ENCODE data around the gene CDK8. TPM values are rescaled to one million over a fixed set of nuclear protein-coding genes. Genes with fewer than 3 reads are reported as not detected.
"Not testable (repeated sequence)": the region's sequence is repeated elsewhere in the genome, so short reads cannot be mapped to it uniquely, and the experiment has no call there.

Gene CDK8
- total RNA-seq, 2 experiments from 2014 or later, result 16.8 to 22.3 TPM

DNA sequence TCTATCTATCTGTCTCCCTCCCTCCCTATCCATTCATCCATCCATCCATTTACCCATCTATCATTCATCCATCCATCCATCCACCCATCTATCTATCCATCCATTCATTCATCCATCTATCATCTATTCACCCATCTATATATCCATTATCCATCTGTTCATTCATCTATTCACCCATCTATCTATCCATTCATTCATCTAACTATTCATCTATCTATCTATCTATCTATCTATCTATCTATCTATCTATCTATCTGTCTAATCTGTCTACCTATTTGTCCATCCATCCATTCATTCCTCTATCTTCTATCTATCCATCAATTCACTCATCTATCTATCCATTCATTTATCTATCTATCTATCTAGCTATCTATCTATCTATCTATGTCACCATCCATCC is 4.4 kb upstream of the CDK8 start:
- Histone ChIP-seq H3K4me3 (ENCODE audit: low read depth, low read length, poor library complexity, severe bottlenecking) (no peak overlapping the region), H3K9me2 (ENCODE audit: insufficient read depth, low read length) (no peaks in the 10 kb centered on the region), H3K79me2 (ENCODE audit: insufficient read depth, low read depth, low read length) (peaks cover under 1% of the 10 kb centered on the region; the same call in 1 of the 2 replicates), H2AFZ (ENCODE audit: low read length) (no peak overlapping the region), H3K36me3 (ENCODE audit: insufficient read depth, low read length) (no peaks in the 10 kb centered on the region), H4K20me1 (ENCODE audit: insufficient read depth, low read length) (no peaks in the 10 kb centered on the region), H3K4me1 (ENCODE audit: insufficient read depth, low read length, poor library complexity, severe bottlenecking) (peaks cover 6% of the 10 kb centered on the region), H3K27ac (ENCODE audit: low read depth, low read length, poor library complexity, severe bottlenecking) (no peak overlapping the region), H3K9me3 (ENCODE audit: low read length) (no peaks in the 10 kb centered on the region), H3K4me2 (ENCODE audit: low read length) (no peak overlapping the region)
- TF ChIP-seq, protein P1, sequence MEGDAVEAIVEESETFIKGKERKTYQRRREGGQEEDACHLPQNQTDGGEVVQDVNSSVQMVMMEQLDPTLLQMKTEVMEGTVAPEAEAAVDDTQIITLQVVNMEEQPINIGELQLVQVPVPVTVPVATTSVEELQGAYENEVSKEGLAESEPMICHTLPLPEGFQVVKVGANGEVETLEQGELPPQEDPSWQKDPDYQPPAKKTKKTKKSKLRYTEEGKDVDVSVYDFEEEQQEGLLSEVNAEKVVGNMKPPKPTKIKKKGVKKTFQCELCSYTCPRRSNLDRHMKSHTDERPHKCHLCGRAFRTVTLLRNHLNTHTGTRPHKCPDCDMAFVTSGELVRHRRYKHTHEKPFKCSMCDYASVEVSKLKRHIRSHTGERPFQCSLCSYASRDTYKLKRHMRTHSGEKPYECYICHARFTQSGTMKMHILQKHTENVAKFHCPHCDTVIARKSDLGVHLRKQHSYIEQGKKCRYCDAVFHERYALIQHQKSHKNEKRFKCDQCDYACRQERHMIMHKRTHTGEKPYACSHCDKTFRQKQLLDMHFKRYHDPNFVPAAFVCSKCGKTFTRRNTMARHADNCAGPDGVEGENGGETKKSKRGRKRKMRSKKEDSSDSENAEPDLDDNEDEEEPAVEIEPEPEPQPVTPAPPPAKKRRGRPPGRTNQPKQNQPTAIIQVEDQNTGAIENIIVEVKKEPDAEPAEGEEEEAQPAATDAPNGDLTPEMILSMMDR (conservative IDR thresholded peaks at IDR 0.05; ENCODE audit: low read length), result no peak
- TF ChIP-seq EZH2phosphoT487 (IDR thresholded peaks at IDR 0.05; ENCODE audit: borderline replicate concordance, low read depth, low read length), result no peak
- intact Hi-C loops (cut with micrococcal nuclease; ENCODE audit: unreplicated experiment), result no loop called here
- no peak for DNase-seq (ENCODE audit: low spot score)
- BruUV-seq (replicated peaks), result no TSS peak
- ChIA-PET POLR2A (no interaction called here), CTCF (ENCODE audit: unreplicated experiment) (no interaction called here)

DNA sequence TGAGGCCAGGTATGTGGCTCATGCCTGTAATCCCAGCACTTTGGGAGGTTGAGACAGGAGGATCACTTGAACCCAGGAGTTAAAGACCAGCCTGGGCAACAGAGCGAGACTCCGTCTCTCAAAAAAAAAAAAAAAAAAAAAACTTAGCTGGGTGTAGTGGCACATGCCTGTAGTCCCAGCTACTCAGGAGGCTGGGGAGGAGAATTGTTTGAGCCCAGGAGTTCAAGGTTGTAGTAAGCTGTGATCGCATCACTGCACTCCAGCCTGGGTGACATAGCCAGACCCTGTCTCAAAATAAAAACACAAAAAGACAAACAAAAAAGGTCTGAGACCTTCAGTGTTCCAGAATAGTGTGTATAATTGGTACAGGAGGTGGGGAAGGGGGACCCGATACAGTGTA is 1.9 kb upstream of the CDK8 start:
- H3K4me1 ChIP-seq (ENCODE audit: insufficient read depth, low read length, poor library complexity, severe bottlenecking), result peaks cover 24% of the 10 kb centered on the region
- H3K27ac ChIP-seq (ENCODE audit: low read depth, low read length, poor library complexity, severe bottlenecking); H3K9me2 ChIP-seq (ENCODE audit: insufficient read depth, low read length); H3K36me3 ChIP-seq (ENCODE audit: insufficient read depth, low read length); BruUV-seq (replicated peaks); H3K4me3 ChIP-seq (ENCODE audit: low read depth, low read length, poor library complexity, severe bottlenecking); DNase-seq (ENCODE audit: low spot score); H3K9me3 ChIP-seq (ENCODE audit: low read length); H2AFZ ChIP-seq (ENCODE audit: low read length); H3K4me2 ChIP-seq (ENCODE audit: low read length): not testable (repeated sequence)
- POLR2A ChIA-PET, result interaction anchor here (0.6 to 1.1 kb wide), 5 partner anchors 15 to 1059 kb away, joined by 3 to 5 read pairs (median 3); no protein-coding TSS in a partner anchor
- intact Hi-C loops (cut with micrococcal nuclease; ENCODE audit: unreplicated experiment), result loop anchor here (10.0 kb wide), 1 partner anchor 243 kb away; no protein-coding TSS in a partner anchor
- peaks cover 25% of the 10 kb centered on the region for H3K79me2 ChIP-seq (ENCODE audit: insufficient read depth, low read depth, low read length)
- CTCF ChIA-PET (ENCODE audit: unreplicated experiment), result interaction anchor here (0.6 kb wide), 2 partner anchors 8 to 1633 kb away, joined by 3 read pairs; no protein-coding TSS in a partner anchor
- peaks cover 22% of the 10 kb centered on the region for H4K20me1 ChIP-seq (ENCODE audit: insufficient read depth, low read length)

DNA sequence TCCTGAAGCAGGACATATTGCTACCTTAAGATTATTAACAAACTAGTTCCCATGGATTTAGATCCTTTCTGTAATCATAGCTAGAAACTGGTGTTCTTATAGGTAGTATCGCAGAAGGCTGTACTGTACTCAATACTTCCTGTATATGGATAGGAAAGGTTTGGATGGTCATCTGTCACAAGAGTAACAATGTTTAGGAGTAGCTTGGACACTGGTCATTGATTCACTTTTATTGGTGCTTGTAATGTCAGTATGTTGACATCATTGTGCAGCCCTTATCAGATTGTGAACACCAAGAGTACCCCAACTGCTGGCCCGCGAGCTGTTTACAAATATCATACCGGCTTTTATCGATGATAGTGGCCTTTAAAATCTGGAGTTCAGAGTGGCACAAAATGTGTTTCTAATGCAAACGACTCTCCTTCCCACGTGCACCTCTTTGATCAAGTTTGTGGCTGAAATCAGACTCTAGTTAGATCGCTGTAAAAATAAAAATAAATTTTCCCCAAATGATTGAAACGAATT is 605 bp upstream of the CDK8 start:
- H3K79me2 ChIP-seq (ENCODE audit: insufficient read depth, low read depth, low read length), result peaks cover 38% of the 10 kb centered on the region
- no TSS peak for BruUV-seq (replicated peaks)
- no peaks in the 10 kb centered on the region for H3K36me3 ChIP-seq (ENCODE audit: insufficient read depth, low read length)
- TF ChIP-seq EZH2phosphoT487 (IDR thresholded peaks at IDR 0.05; ENCODE audit: borderline replicate concordance, low read depth, low read length), result no peak
- TF ChIP-seq, protein P1 (conservative IDR thresholded peaks at IDR 0.05; ENCODE audit: low read length), result no peak
- peaks cover 29% of the 10 kb centered on the region for H4K20me1 ChIP-seq (ENCODE audit: insufficient read depth, low read length)
- intact Hi-C loops (cut with micrococcal nuclease; ENCODE audit: unreplicated experiment), result loop anchor here (10.0 kb wide), 1 partner anchor 241 kb away; no protein-coding TSS in a partner anchor
- H3K9me2 ChIP-seq (ENCODE audit: insufficient read depth, low read length), result no peaks in the 10 kb centered on the region
- H3K9me3 ChIP-seq (ENCODE audit: low read length), result no peaks in the 10 kb centered on the region
- peak overlapping the region; percentile 83 for H3K4me3 ChIP-seq (ENCODE audit: low read depth, low read length, poor library complexity, severe bottlenecking)
- POLR2A ChIA-PET, result interaction anchor here (0.6 to 1.6 kb wide), 5 partner anchors 9 to 479 kb away, joined by 3 to 5 read pairs (median 4); no protein-coding TSS in a partner anchor
- peak overlapping the region; percentile 98 for H2AFZ ChIP-seq (ENCODE audit: low read length)
- H3K4me1 ChIP-seq (ENCODE audit: insufficient read depth, low read length, poor library complexity, severe bottlenecking), result peaks cover 29% of the 10 kb centered on the region
- CTCF ChIA-PET (ENCODE audit: unreplicated experiment), result no interaction called here
- peak overlapping the region; percentile 68 for H3K27ac ChIP-seq (ENCODE audit: low read depth, low read length, poor library complexity, severe bottlenecking)
- no peak for DNase-seq (ENCODE audit: low spot score)
- H3K4me2 ChIP-seq (ENCODE audit: low read length), result peak overlapping the region; percentile 81
